ENCODE measurements around the gene UBE2H.
A peak's percentile ranks its signal among the peaks of the same experiment; 100 is the strongest.

UBE2H gene

DNA sequence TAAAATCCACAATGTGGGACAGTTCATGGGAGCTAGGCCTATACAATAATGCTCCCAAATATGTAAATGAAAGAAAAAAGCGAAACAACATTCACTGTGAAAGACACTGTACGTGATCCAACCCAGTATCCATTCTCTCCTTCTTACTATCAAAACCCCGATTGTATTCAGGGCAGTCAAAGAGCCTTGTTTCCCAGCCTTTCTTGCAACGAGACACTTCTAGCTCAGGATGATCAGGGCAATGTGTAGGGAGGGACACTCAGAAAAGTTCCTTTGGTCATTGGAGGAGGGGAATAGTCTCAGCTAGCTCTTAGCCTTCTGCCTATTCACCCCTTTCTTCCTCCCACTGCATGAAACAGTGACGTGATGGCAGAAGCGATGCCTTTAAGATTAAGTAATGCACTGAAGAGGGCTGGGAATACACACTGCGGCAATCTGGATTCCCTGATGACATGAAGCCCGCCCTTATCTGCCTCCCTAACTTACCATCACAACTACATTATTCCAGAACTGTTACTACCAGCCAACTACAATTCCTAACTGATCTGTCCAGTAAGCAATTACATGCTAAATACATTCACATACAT lies 27.3 kb downstream of the UBE2H start:
- DNase-seq (ENCODE audit: low read depth), result no peak
- H3K4me3 ChIP-seq (ENCODE audit: low read depth, low read length), result no peak overlapping the region
- TF ChIP-seq CTCF (IDR thresholded peaks at IDR 0.05; ENCODE audit: insufficient read depth, low read depth, low read length, missing control alignments), result no peak

DNA sequence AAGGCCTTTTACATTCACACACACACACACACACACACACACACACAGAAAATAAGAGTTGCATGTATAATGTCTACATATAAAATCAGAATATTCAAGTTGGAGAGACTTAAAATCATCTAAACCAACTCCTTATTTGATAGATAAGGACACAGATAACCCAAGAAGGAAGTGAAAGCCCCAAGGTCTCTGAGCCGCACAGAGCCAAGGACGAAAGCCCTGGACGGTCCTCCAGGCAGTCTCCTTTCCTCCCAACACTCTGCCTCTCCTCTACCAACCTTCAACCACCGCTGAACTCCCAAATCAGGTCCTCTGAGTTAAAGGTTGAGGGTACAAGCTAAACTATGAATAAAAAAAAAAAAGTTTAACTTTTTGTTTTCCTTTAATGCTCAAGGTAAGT lies 28.2 kb downstream of the UBE2H start:
- no peak for TF ChIP-seq CTCF (IDR thresholded peaks at IDR 0.05; ENCODE audit: insufficient read depth, low read depth, low read length, missing control alignments)
- no peak overlapping the region for H3K4me3 ChIP-seq (ENCODE audit: low read depth, low read length)
- DNase-seq (ENCODE audit: low read depth), result peak; percentile 27

DNA sequence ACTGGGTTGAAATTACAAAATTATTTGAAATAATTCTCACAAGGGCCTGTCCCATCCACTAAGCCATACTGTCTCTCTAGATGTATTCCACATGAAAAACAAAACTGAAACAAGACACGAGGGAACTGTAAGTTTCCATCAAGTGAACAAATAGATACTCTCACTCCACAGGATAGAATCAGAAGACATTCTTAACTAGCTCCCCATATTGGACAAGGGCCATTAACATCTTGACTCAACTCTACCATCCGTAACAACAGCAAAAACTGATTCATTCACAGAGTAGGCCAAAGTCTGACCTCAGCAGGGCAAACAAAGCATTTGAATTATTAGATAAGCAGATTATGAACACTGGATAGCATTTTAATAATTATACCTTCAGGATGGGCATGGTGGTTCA lies 29.1 kb downstream of the UBE2H start:
- no peak overlapping the region for H3K4me3 ChIP-seq (ENCODE audit: low read depth, low read length)
- TF ChIP-seq CTCF (IDR thresholded peaks at IDR 0.05; ENCODE audit: insufficient read depth, low read depth, low read length, missing control alignments), result no peak
- DNase-seq (ENCODE audit: low read depth), result peak; percentile 51

GRCh38 chr7:129919492-129919891 lies 33.3 kb downstream of the UBE2H start:
- H3K4me3 ChIP-seq (ENCODE audit: low read depth, low read length), result no peak overlapping the region
- peak; percentile 22 for DNase-seq (ENCODE audit: low read depth)
- no peak for TF ChIP-seq CTCF (IDR thresholded peaks at IDR 0.05; ENCODE audit: insufficient read depth, low read depth, low read length, missing control alignments)

DNA sequence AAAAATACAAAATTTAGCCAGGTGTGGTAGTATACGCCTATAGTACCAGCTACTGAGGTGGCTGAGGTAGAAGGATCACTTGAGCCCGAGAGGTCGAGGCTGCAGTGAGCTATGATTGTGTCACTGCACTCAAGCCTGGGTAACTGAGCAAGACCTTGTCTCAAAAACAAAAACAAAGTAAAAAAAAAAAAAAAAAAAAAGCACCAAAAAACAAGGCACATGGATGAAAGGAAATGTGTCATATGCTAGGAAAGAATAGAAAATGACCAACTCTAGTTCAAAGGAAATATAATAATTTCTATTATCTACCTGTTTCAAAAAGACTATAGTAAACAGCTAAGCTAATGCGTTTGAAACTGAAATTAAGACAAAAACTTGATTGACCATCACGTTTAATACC lies 33.8 kb downstream of the UBE2H start:
- no peak overlapping the region for H3K4me3 ChIP-seq (ENCODE audit: low read depth, low read length)
- TF ChIP-seq CTCF (IDR thresholded peaks at IDR 0.05; ENCODE audit: insufficient read depth, low read depth, low read length, missing control alignments), result no peak
- no peak for DNase-seq (ENCODE audit: low read depth)

- H3K4me3 ChIP-seq (ENCODE audit: low read depth, low read length), result no peak overlapping the region
- TF ChIP-seq CTCF (IDR thresholded peaks at IDR 0.05; ENCODE audit: insufficient read depth, low read depth, low read length, missing control alignments), result no peak
- no peak for DNase-seq (ENCODE audit: low read depth)
These were observed 34.8 kb downstream of the UBE2H start for GRCh38 chr7:129917934-129918333.
